H9 (cell line): Measurements from ENCODE around the gene NUDCD2. TPM values are rescaled to one million over a fixed set of nuclear protein-coding genes. Genes with fewer than 3 reads are reported as not detected.

Source experiments
- DNase-seq: peaks from one replicate; pipeline ENCODE4 v3.0.0-alpha.2; 2017
- H2AFZ ChIP-seq: one replicate; pipeline ENCODE4 v1.6.1; 2013; ENCODE audit warnings: mild to moderate bottlenecking, low read length, control low read depth, moderate library complexity
- H2AK5ac ChIP-seq: 2 replicates; pipeline ENCODE4 v1.6.1; 2013; ENCODE audit warnings: low read length, control low read depth, mixed read lengths; ENCODE audit not compliant: insufficient read length
- H2BK120ac ChIP-seq: one replicate; pipeline ENCODE4 v1.6.1; 2013; ENCODE audit warnings: low read depth, mild to moderate bottlenecking, low read length, control low read depth, inconsistent platforms; ENCODE audit not compliant: poor library complexity, severe bottlenecking
- H2BK12ac ChIP-seq: 2 replicates; pipeline ENCODE4 v1.6.1; 2013; ENCODE audit warnings: low read length, control low read depth, mixed read lengths, low read depth; ENCODE audit not compliant: insufficient read length
- H2BK15ac ChIP-seq: 2 replicates; pipeline ENCODE4 v1.6.1; 2013; ENCODE audit warnings: low read depth, low read length, control low read depth
- H2BK20ac ChIP-seq: one replicate; pipeline ENCODE4 v1.6.1; 2013; ENCODE audit warnings: low read depth, mild to moderate bottlenecking, low read length, control low read depth, inconsistent platforms; ENCODE audit not compliant: poor library complexity, severe bottlenecking
- H2BK5ac ChIP-seq: 2 replicates; pipeline ENCODE4 v1.6.1; 2013; ENCODE audit warnings: low read length, control low read depth, mixed read lengths; ENCODE audit not compliant: insufficient read length
- H3K14ac ChIP-seq: 2 replicates; pipeline ENCODE4 v1.6.1; 2013; ENCODE audit warnings: low read length, control low read depth; ENCODE audit not compliant: insufficient read depth
- H3K18ac ChIP-seq: 2 replicates; pipeline ENCODE4 v1.6.1; 2013; ENCODE audit warnings: low read depth, mild to moderate bottlenecking, mixed read lengths, low read length, control low read depth; ENCODE audit not compliant: insufficient read length
- H3K23ac ChIP-seq: 2 replicates; pipeline ENCODE4 v1.6.1; 2013; ENCODE audit warnings: low read length, control low read depth, mixed read lengths, low read depth; ENCODE audit not compliant: insufficient read length
- H3K23me2 ChIP-seq: 2 replicates; pipeline ENCODE4 v1.6.1; 2013; ENCODE audit warnings: low read depth, mild to moderate bottlenecking, mixed read lengths, low read length, control low read depth; ENCODE audit not compliant: insufficient read length, poor library complexity, severe bottlenecking
- H3K27ac ChIP-seq: 2 replicates; pipeline ENCODE4 v1.5.1; 2013; ENCODE audit warnings: low read length, control low read depth, mixed read lengths, low read depth; ENCODE audit not compliant: insufficient read length
- H3K27me3 ChIP-seq: 2 replicates; pipeline ENCODE4 v1.6.1; 2013; ENCODE audit warnings: low read length, control low read depth, inconsistent platforms; ENCODE audit not compliant: insufficient read depth
- H3K4ac ChIP-seq: 2 replicates; pipeline ENCODE4 v1.6.1; 2013; ENCODE audit warnings: low read depth, mild to moderate bottlenecking, control low read depth, inconsistent platforms, low read length, moderate library complexity
- H3K4me1 ChIP-seq: 2 replicates; pipeline ENCODE4 v1.6.1; 2013; ENCODE audit warnings: low read length, control low read depth, inconsistent platforms; ENCODE audit not compliant: insufficient read depth
- H3K4me2 ChIP-seq: 2 replicates; pipeline ENCODE4 v1.6.1; 2013; ENCODE audit warnings: low read length, control low read depth, mixed read lengths; ENCODE audit not compliant: insufficient read length, insufficient read depth
- H3K56ac ChIP-seq: 2 replicates; pipeline ENCODE4 v1.6.1; 2013; ENCODE audit warnings: low read depth, mild to moderate bottlenecking, mixed read lengths, low read length, control low read depth; ENCODE audit not compliant: insufficient read length
- H3K79me1 ChIP-seq: 2 replicates; pipeline ENCODE4 v1.6.1; 2013; ENCODE audit warnings: low read depth, mild to moderate bottlenecking, moderate library complexity, low read length, control low read depth, inconsistent platforms; ENCODE audit not compliant: insufficient read depth, poor library complexity, severe bottlenecking
- H3K79me2 ChIP-seq: 2 replicates; pipeline ENCODE4 v1.6.1; 2013; ENCODE audit warnings: low read length, control low read depth, inconsistent platforms; ENCODE audit not compliant: insufficient read depth
- H3K9ac ChIP-seq: 2 replicates; pipeline ENCODE4 v1.6.1; 2013; ENCODE audit warnings: low read length, control low read depth, mixed read lengths; ENCODE audit not compliant: insufficient read length; ENCODE audit errors: extremely low read depth
- H3K9me3 ChIP-seq: one replicate; pipeline ENCODE4 v1.6.1; 2013; ENCODE audit warnings: low read depth, low read length, inconsistent platforms; ENCODE audit not compliant: control insufficient read depth
- H3T11ph ChIP-seq: one replicate; pipeline ENCODE4 v1.6.1; 2013; ENCODE audit warnings: mild to moderate bottlenecking, low read length, control low read depth, inconsistent platforms
- H4K20me1 ChIP-seq: one replicate; pipeline ENCODE4 v1.6.1; 2013; ENCODE audit not compliant: control insufficient read depth, insufficient read length, insufficient read depth
- H4K5ac ChIP-seq: 2 replicates; pipeline ENCODE4 v1.6.1; 2013; ENCODE audit warnings: low read depth, mild to moderate bottlenecking, mixed read lengths, low read length, control low read depth; ENCODE audit not compliant: insufficient read length
- H4K8ac ChIP-seq: replicated peaks from 2 replicates; pipeline ENCODE4 v1.6.1; 2013; ENCODE audit warnings: low read length, control low read depth, mixed read lengths, low read depth; ENCODE audit not compliant: insufficient read length
- H4K91ac ChIP-seq: 2 replicates; pipeline ENCODE4 v1.6.1; 2013; ENCODE audit warnings: low read depth, mild to moderate bottlenecking, moderate library complexity, mixed read lengths, low read length, control low read depth; ENCODE audit not compliant: insufficient read length
- H3K27ac Mint-ChIP-seq, 3 experiments: 2 replicates in 2 of 3; 3 replicates in 1 of 3; pipeline ENCODE4 v1.8.0; 2020 to 2021; ENCODE audit warnings: mixed read lengths in 3 of 3, mild to moderate bottlenecking in 1 of 3, moderate library complexity in 1 of 3
- H3K27me3 Mint-ChIP-seq: 2 replicates; pipeline ENCODE4 v1.8.0; 2021; ENCODE audit warnings: low read depth, mild to moderate bottlenecking, moderate library complexity, mixed read lengths
- H3K36me3 Mint-ChIP-seq, 3 experiments: 2 replicates in 2 of 3; 3 replicates in 1 of 3; pipeline ENCODE4 v1.8.0; 2020 to 2021; ENCODE audit warnings: low read depth in 3 of 3, mixed read lengths in 3 of 3; ENCODE audit not compliant: insufficient read depth in 1 of 3
- H3K4me1 Mint-ChIP-seq, 2 experiments: 2 replicates each; pipeline ENCODE4 v1.8.0; 2020; ENCODE audit warnings: mixed read lengths in 2 of 2
- H3K4me3 Mint-ChIP-seq, 2 experiments: 2 replicates in 1 of 2; 3 replicates in 1 of 2; pipeline ENCODE4 v1.8.0; 2020 to 2021; ENCODE audit warnings: mild to moderate bottlenecking in 2 of 2, mixed read lengths in 2 of 2, moderate library complexity in 1 of 2
- H3K9me3 Mint-ChIP-seq, 2 experiments: 2 replicates in 1 of 2; 3 replicates in 1 of 2; pipeline ENCODE4 v1.8.0; 2020; ENCODE audit warnings: mild to moderate bottlenecking in 2 of 2, mixed read lengths in 2 of 2, moderate library complexity in 1 of 2
- CTCF ChIP-seq: fragments of 200-600 bp; sonication (generic); conservative IDR thresholded peaks from 3 replicates; pipeline ENCODE4 v1.8.0; 2021; ENCODE audit warnings: antibody characterized with exemption, mild to moderate bottlenecking
- WGBS: extraction: QIAGEN DNeasy Blood & Tissue Kit; methylation state at CpG from one replicate; pipeline ENCODE4 v1.1.7; 2013; ENCODE audit warnings: missing lambda C conversion rate, low lambda C conversion rate, mixed read lengths; ENCODE audit not compliant: insufficient read length; ENCODE audit errors: extremely low coverage; 5-methylcytosine and 5-hydroxymethylcytosine counted together
- total RNA-seq: library from RNA; stranded (reverse); gene quantifications from 2 replicates; pipeline ENCODE4 v1.2.1, GENCODE V29; 2021

Gene NUDCD2
- total RNA-seq, 1 experiment from 2014 or later: 42.2 TPM

GRCh38 chr5:163489055-163489744, 29.3 kb upstream of the NUDCD2 start:
- no CpG with 5 or more reads among the region's 6 CpGs for WGBS
- TF ChIP-seq CTCF: peak; percentile 57; the same call in 2 of the 3 replicates
- Histone ChIP-seq H3K9me3 (no peaks in the 10 kb centered on the region), H2BK120ac (no peak overlapping the region), H4K20me1 (no peaks in the 10 kb centered on the region), H4K5ac (no peak overlapping the region), H2BK20ac (no peak overlapping the region), H4K91ac (no peak overlapping the region), H3K4me1 (no peaks in the 10 kb centered on the region; the same call in 1 of the 2 replicates), H3K14ac (no peak overlapping the region), H3K27me3 (no peaks in the 10 kb centered on the region), H3K79me2 (no peaks in the 10 kb centered on the region), H2AK5ac (no peak overlapping the region), H2AFZ (no peak overlapping the region), H3K4ac (no peak overlapping the region), H2BK15ac (no peak overlapping the region), H3K27ac (no peak overlapping the region), H2BK5ac (no peak overlapping the region), H4K8ac (no peak overlapping the region), H3K23me2 (no peaks in the 10 kb centered on the region), H3K9ac (no peak overlapping the region), H3K4me2 (no peak overlapping the region), H3K56ac (no peak overlapping the region), H3K79me1 (no peaks in the 10 kb centered on the region), H3K18ac (no peak overlapping the region), H3K23ac (no peak overlapping the region), H3T11ph (no peak overlapping the region), H2BK12ac (no peak overlapping the region)
- Mint-ChIP-seq H3K36me3 (peaks cover 52 to 75% (median 74%) of the 10 kb centered on the region in 3 experiments), H3K27me3 (no peaks in the 10 kb centered on the region), H3K9me3 (peaks cover 21% of the 10 kb centered on the region in 2 experiments), H3K4me3 (no peak overlapping the region), H3K27ac (peak overlapping the region in 2 of 3 experiments; percentile 32 to 46; a peak in 2 of 7 replicates), H3K4me1 (0 out of 4 replicates have a peak, but pooled peaks cover 0 to 2% of the 10 kb centered on the region in 2 experiments)
- peak; percentile 64 for DNase-seq
